HFFc6 (cell line): ENCODE data around the gene LRWD1. TPM values are rescaled to one million over a fixed set of nuclear protein-coding genes. Genes with fewer than 3 reads are reported as not detected.
"Not testable (repeated sequence)": the region's sequence is repeated elsewhere in the genome, so short reads cannot be mapped to it uniquely, and the experiment has no call there.

Experiments
- DNase-seq: peaks from one replicate; pipeline ENCODE4 v3.0.0-alpha.2; 2018
- H3K27ac Mint-ChIP-seq: 2 replicates; pipeline ENCODE4 v1.8.0; 2020; ENCODE audit warnings: mild to moderate bottlenecking, mixed read lengths
- H3K27me3 Mint-ChIP-seq: 2 replicates; pipeline ENCODE4 v1.8.0; 2021; ENCODE audit warnings: mild to moderate bottlenecking, moderate library complexity, mixed read lengths; ENCODE audit not compliant: insufficient read depth
- H3K36me3 Mint-ChIP-seq: 2 replicates; pipeline ENCODE4 v1.8.0; 2021; ENCODE audit warnings: low read depth, mixed read lengths
- H3K4me1 Mint-ChIP-seq: 2 replicates; pipeline ENCODE4 v1.8.0; 2020; ENCODE audit warnings: low read depth, mixed read lengths
- H3K4me3 Mint-ChIP-seq: 2 replicates; pipeline ENCODE4 v1.8.0; 2020; ENCODE audit warnings: mild to moderate bottlenecking, moderate library complexity, mixed read lengths
- H3K9me3 Mint-ChIP-seq: 2 replicates; pipeline ENCODE4 v1.8.0; 2020; ENCODE audit warnings: mild to moderate bottlenecking, mixed read lengths
- total RNA-seq, 6 experiments: library from RNA; stranded (reverse); fragmentation: NEBNext Ultra II Directional; extraction: Animal tissue kit (Norgen Biotek cat#: 25700); gene quantifications; 2 replicates in 1 of 6; 3 replicates in 5 of 6; pipeline ENCODE4 v1.2.3, GENCODE V29; 2021
- TF ChIP-seq, protein P1 (sequence below): fragments of 200-600 bp; sonication (generic); IDR thresholded peaks from 2 replicates; pipeline ENCODE4 v1.5.0; 2021; ENCODE audit warnings: antibody characterized with exemption, mild to moderate bottlenecking

Gene LRWD1
- total RNA-seq, 6 experiments from 2014 or later = 19.4 to 28.2 (median 23.0) TPM

DNA sequence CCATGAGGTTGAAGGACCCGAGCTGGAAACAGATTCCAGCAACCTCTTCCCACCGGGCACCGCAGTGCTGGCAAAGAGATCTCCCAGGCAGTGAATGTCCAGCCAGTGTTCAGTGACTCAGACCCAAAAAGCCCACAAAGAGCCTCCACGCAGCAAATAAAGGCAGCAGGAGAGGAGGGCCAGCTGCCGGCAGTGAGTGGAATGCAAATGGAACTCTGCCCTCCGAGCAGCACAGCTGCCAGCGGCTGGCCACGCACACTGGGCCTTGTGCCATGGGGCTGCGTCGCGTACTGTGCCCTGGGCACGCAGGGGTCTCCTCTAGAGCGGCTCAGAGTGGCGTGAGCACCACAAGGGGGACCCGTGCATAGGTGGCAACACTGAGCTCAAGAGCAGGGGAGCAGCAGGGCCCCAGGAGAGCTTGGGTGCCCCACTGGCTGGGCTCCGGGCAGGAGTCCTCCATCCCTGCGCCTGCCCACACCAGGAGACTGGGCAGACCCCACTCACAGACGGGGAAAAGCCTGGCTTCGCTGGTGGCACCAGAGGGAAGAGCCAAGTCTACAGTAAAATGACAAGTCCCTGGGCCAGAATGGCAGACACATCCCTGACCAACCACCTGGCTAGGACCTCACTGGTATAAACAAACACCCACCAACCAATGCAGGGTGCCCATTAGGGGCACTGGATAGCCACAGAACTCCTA lies 10.1 kb downstream of the LRWD1 start:
- H3K4me1 Mint-ChIP-seq, H3K36me3 Mint-ChIP-seq, H3K4me3 Mint-ChIP-seq, DNase-seq, H3K27ac Mint-ChIP-seq, H3K27me3 Mint-ChIP-seq, H3K9me3 Mint-ChIP-seq: not testable (repeated sequence)
- TF ChIP-seq, protein P1, sequence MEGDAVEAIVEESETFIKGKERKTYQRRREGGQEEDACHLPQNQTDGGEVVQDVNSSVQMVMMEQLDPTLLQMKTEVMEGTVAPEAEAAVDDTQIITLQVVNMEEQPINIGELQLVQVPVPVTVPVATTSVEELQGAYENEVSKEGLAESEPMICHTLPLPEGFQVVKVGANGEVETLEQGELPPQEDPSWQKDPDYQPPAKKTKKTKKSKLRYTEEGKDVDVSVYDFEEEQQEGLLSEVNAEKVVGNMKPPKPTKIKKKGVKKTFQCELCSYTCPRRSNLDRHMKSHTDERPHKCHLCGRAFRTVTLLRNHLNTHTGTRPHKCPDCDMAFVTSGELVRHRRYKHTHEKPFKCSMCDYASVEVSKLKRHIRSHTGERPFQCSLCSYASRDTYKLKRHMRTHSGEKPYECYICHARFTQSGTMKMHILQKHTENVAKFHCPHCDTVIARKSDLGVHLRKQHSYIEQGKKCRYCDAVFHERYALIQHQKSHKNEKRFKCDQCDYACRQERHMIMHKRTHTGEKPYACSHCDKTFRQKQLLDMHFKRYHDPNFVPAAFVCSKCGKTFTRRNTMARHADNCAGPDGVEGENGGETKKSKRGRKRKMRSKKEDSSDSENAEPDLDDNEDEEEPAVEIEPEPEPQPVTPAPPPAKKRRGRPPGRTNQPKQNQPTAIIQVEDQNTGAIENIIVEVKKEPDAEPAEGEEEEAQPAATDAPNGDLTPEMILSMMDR = peak; percentile 17; the same call in 1 of the 2 replicates

DNA sequence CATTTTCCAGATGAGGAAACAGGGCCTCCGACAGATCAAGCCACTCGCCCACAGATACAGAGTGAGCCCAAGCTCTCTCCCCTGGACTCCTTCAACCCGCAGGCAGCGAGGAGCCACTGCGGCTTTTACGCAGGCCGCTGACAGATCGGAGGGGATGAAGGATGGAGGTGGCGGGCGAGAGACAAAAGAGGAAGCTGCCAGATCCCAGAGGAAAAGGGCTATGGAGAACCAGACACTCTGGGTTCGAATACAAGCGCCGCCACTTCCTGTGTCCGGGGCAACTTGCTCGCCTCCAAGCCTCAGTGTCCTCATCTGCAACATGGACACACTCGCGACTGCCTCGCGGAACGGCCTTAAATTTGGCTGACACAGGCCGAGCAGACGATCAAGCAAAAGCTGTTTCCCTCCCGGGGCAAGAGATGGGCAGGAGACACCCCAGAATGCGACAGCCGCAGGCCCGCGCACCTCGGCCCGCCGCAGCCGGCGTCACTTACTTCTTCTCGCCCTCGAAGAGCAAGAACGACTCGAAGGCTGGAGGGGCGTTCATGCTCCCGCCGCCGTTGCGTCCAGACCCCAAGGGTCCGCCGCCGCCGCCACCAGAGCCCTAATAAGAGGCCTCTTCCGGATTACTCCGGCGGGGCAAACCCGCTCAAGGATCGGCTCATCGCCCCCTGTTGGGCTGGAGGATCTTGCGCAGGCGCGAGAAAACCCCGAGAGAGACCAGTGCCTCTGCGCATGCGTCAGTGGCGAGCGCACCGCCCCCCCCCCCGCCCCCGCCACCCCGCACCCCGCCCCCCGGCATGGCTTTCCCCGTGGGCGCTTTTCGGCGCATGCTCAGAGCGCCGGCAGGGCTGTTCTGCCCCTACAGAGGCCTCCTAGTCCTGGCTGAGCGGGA lies 13.8 kb downstream of the LRWD1 start, which contains the start of gene POLR2J:
TSS of gene POLR2J (minus strand) at position 609 of the 895 bp plus-strand sequence. CDS start at position 547, 62 bp downstream.
- DNase-seq = peak; percentile 92
- H3K4me3 Mint-ChIP-seq = peak within 1 kb of the TSS; percentile 93
- TF ChIP-seq, protein P1 = peak; percentile 76
- not testable (repeated sequence) for H3K4me1 Mint-ChIP-seq, H3K9me3 Mint-ChIP-seq, H3K27me3 Mint-ChIP-seq, H3K36me3 Mint-ChIP-seq
- H3K27ac Mint-ChIP-seq = peak within 1 kb of the TSS; percentile 80; the same call in 1 of the 2 replicates

- not testable (repeated sequence) for H3K36me3 Mint-ChIP-seq, H3K4me1 Mint-ChIP-seq, DNase-seq, H3K9me3 Mint-ChIP-seq, H3K4me3 Mint-ChIP-seq, H3K27me3 Mint-ChIP-seq, H3K27ac Mint-ChIP-seq
These were observed 14.4 kb downstream of the LRWD1 start for GRCh38 chr7:102479209-102479584.

GRCh38 chr7:102479982-102480637 lies 15.3 kb downstream of the LRWD1 start:
- not testable (repeated sequence) for H3K4me3 Mint-ChIP-seq, H3K27ac Mint-ChIP-seq, H3K9me3 Mint-ChIP-seq, H3K36me3 Mint-ChIP-seq, H3K4me1 Mint-ChIP-seq, H3K27me3 Mint-ChIP-seq
- TF ChIP-seq, protein P1 = peak; percentile 69
- peak; percentile 52 for DNase-seq

GRCh38 chr7:102481962-102482361 lies 17.2 kb downstream of the LRWD1 start:
- not testable (repeated sequence) for H3K9me3 Mint-ChIP-seq, H3K27ac Mint-ChIP-seq, H3K27me3 Mint-ChIP-seq, H3K4me1 Mint-ChIP-seq, DNase-seq, H3K4me3 Mint-ChIP-seq, H3K36me3 Mint-ChIP-seq

- H3K36me3 Mint-ChIP-seq, H3K9me3 Mint-ChIP-seq, H3K27me3 Mint-ChIP-seq: not testable (repeated sequence)
These were observed 19.5 kb downstream of the LRWD1 start for GRCh38 chr7:102484317-102484716.

DNA sequence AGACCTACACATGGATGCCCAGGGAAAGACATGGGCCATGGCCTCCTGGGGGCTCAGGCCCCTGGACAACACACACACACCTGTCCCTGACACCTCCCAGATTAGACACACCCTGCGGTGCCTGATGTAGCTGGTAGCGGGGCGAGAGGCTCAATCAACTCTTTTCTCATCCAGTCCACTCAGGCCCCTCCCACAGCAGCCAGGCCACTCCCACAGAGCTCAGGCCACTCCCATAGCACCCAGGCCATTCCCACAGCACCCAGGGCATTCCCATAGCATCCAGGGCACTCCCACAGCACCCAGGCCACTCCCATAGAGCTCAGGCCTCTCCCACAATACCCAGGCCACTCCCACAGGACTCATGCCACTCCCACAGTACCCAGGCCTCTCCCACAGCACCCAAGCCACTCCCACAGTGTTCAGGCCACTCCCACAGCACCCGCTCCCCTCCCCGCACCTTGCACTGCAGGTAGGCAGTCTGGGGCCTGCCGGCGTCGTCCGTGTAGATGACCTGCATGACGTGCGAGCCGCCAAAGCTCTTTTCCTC lies 25.8 kb downstream of the LRWD1 start:
- peak; percentile 43 for DNase-seq
- H3K27me3 Mint-ChIP-seq, H3K9me3 Mint-ChIP-seq, H3K27ac Mint-ChIP-seq, H3K4me1 Mint-ChIP-seq, H3K4me3 Mint-ChIP-seq, H3K36me3 Mint-ChIP-seq: not testable (repeated sequence)

More at GRCh38 chr7:102484317-102484716, 19.5 kb downstream of the LRWD1 start:
- not testable (repeated sequence) for DNase-seq, H3K4me1 Mint-ChIP-seq, H3K4me3 Mint-ChIP-seq, H3K27ac Mint-ChIP-seq

GRCh38 chr7:102493220-102493935 lies 28.6 kb downstream of the LRWD1 start:
- not testable (repeated sequence) for H3K9me3 Mint-ChIP-seq, H3K36me3 Mint-ChIP-seq, H3K4me1 Mint-ChIP-seq, DNase-seq, H3K4me3 Mint-ChIP-seq, H3K27ac Mint-ChIP-seq, H3K27me3 Mint-ChIP-seq

- not testable (repeated sequence) for H3K4me1 Mint-ChIP-seq, H3K4me3 Mint-ChIP-seq, H3K9me3 Mint-ChIP-seq, DNase-seq, H3K27ac Mint-ChIP-seq, H3K36me3 Mint-ChIP-seq, H3K27me3 Mint-ChIP-seq
These were observed 29.2 kb downstream of the LRWD1 start for GRCh38 chr7:102494026-102494425.
